ENCODE measurements around the gene PODXL. TPM values are rescaled to one million over a fixed set of nuclear protein-coding genes. Genes with fewer than 3 reads are reported as not detected.

Gene PODXL
- total and polyA plus RNA-seq, 2 donors (not counting 3 experiments of a cell fraction or from before 2014, with no cell fraction given): 86.4 to 156 TPM

- dilution Hi-C loops (cut with MboI; ENCODE audit: extremely low pct_ligation_motif_present, low sequenced_read_pairs) (no loop called here), intact Hi-C loops (cut with micrococcal nuclease) (loop anchor here (1.0 to 10.0 kb wide), 2 partner anchors 9 to 950 kb away; no protein-coding TSS in a partner anchor)
- Histone ChIP-seq H3K9me3 (replicated peaks; ENCODE audit: control insufficient read depth, insufficient read depth, low read length) (no peaks in the 10 kb centered on the region), H3K79me2 (ENCODE audit: control insufficient read depth, insufficient read depth, low read length) (peaks cover 63% of the 10 kb centered on the region), H3K27ac (ENCODE audit: insufficient read depth, low read depth, low read length) (peak overlapping the region; percentile 68), H3K36me3 (ENCODE audit: control insufficient read depth in 2 of 2, extremely low read depth in 1 of 2, insufficient read depth in 2 of 2, low read length in 2 of 2) (no peaks in the 10 kb centered on the region), H4K20me1 (replicated peaks; ENCODE audit: control insufficient read depth, extremely low read depth, insufficient read depth, low read length) (no peaks in the 10 kb centered on the region), H2AFZ (ENCODE audit: low read depth, low read length) (no peak overlapping the region), H3K9me1 (replicated peaks; ENCODE audit: control insufficient read depth, extremely low read depth, insufficient read depth, low read length) (no peaks in the 10 kb centered on the region), H3K4me3 (replicated peaks in 1 of 3; ENCODE audit: insufficient read depth in 1 of 3, low read depth in 1 of 3, low read length in 3 of 3) (peak overlapping the region; percentile 78 to 82 (median 79)), H3K4me2 (ENCODE audit: insufficient read depth, low read length) (peak overlapping the region; percentile 88), H3K4me1 (ENCODE audit: control insufficient read depth, extremely low read depth, insufficient read depth, low read length) (peaks cover 33% of the 10 kb centered on the region), H3K9ac (replicated peaks; ENCODE audit: extremely low read depth, insufficient read depth, low read length) (peak overlapping the region; percentile 71), H3K27me3 (ENCODE audit: control insufficient read depth in 2 of 2, insufficient read depth in 2 of 2, low read length in 2 of 2) (no peaks in the 10 kb centered on the region)
- DNase-seq (ENCODE audit: low read depth, low spot score) (no peak), FAIRE-seq (no peak)
- BruUV-seq (replicated peaks): no TSS peak
- CTCF ChIA-PET: interaction anchor here (1.2 to 2.6 kb wide), 3 partner anchors 46 to 99 kb away, joined by 3 to 15 read pairs (median 6); no protein-coding TSS in a partner anchor
- POLR2A ChIA-PET: no interaction called here
- TF ChIP-seq EZH2 (IDR thresholded peaks at IDR 0.05; ENCODE audit: borderline replicate concordance, low read depth, low read length, severe bottlenecking): no peak
- no peak for TF ChIP-seq JUN (IDR thresholded peaks at IDR 0.05; ENCODE audit: borderline replicate concordance, insufficient read depth, insufficient read length, low read depth)
- TF ChIP-seq MAX (IDR thresholded peaks at IDR 0.05; ENCODE audit: insufficient read depth, insufficient read length): no peak
- no peak for TF ChIP-seq POLR2A (IDR thresholded peaks at IDR 0.05; ENCODE audit: low read depth, low read length)
- no peak for TF ChIP-seq GATA2 (IDR thresholded peaks at IDR 0.05; ENCODE audit: insufficient read depth, insufficient read length, low read depth, low read length)
- no peak for TF ChIP-seq POLR2AphosphoS5 (IDR thresholded peaks at IDR 0.05; ENCODE audit: insufficient read depth, low read depth, low read length)
- no peak for TF ChIP-seq FOS (IDR thresholded peaks at IDR 0.05; ENCODE audit: borderline replicate concordance, insufficient read depth, low read length)
- TF ChIP-seq CTCF (IDR thresholded peaks at IDR 0.05; ENCODE audit: extremely low read depth in 1 of 2, insufficient read depth in 1 of 2, low read depth in 1 of 2, low read length in 2 of 2): no peak
- TF ChIP-seq MYC (IDR thresholded peaks at IDR 0.05; ENCODE audit: low read depth, low read length): no peak
Measured at GRCh38 chr7:131554880-131555516, 1.4 kb downstream of the PODXL start.

Data from endothelial cell of umbilical vein (primary cell).